Measurements from ENCODE around the gene ZNF580. TPM values are rescaled to one million over a fixed set of nuclear protein-coding genes. Genes with fewer than 3 reads are reported as not detected.

Gene ZNF580
- total and polyA plus RNA-seq, 2 of the 13 experiments (the other 11 are each of a cell fraction or from before 2014, with no cell fraction given): 4.4 to 6.0 TPM

- TF ChIP-seq ATF6 (CRISPR knock-in tag; conservative IDR thresholded peaks at IDR 0.05): no peak
- TF ChIP-seq ZNF841 (CRISPR knock-in tag; IDR thresholded peaks at IDR 0.05; ENCODE audit: borderline replicate concordance): no peak
- TF ChIP-seq ZBTB1 (CRISPR knock-in tag; IDR thresholded peaks at IDR 0.05; ENCODE audit: borderline replicate concordance): no peak
- TF ChIP-seq ZNF354B (CRISPR knock-in tag; IDR thresholded peaks at IDR 0.05): no peak
- no peak for TF ChIP-seq NPAS2 (CRISPR knock-in tag; IDR thresholded peaks at IDR 0.05; ENCODE audit: borderline replicate concordance)
- no peak for TF ChIP-seq ZFP41 (CRISPR knock-in tag; IDR thresholded peaks at IDR 0.05; ENCODE audit: borderline replicate concordance)
- TF ChIP-seq FLYWCH1 (CRISPR knock-in tag; IDR thresholded peaks at IDR 0.05): no peak
- no peak for TF ChIP-seq STAT5B (CRISPR knock-in tag; IDR thresholded peaks at IDR 0.05)
- TF ChIP-seq, protein P1, sequence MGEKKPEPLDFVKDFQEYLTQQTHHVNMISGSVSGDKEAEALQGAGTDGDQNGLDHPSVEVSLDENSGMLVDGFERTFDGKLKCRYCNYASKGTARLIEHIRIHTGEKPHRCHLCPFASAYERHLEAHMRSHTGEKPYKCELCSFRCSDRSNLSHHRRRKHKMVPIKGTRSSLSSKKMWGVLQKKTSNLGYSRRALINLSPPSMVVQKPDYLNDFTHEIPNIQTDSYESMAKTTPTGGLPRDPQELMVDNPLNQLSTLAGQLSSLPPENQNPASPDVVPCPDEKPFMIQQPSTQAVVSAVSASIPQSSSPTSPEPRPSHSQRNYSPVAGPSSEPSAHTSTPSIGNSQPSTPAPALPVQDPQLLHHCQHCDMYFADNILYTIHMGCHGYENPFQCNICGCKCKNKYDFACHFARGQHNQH (CRISPR knock-in tag; IDR thresholded peaks at IDR 0.05): no peak
- TF ChIP-seq ZNF280D (CRISPR knock-in tag; IDR thresholded peaks at IDR 0.05): no peak
- TF ChIP-seq ZNF205 (CRISPR knock-in tag; IDR thresholded peaks at IDR 0.05): 0 out of 2 replicates have a peak, but pooled peaks have one; percentile 9
- TF ChIP-seq NAIF1 (CRISPR knock-in tag; IDR thresholded peaks at IDR 0.05; ENCODE audit: borderline replicate concordance): 0 out of 2 replicates have a peak, but pooled peaks have one; percentile 19
- TF ChIP-seq, protein P2, sequence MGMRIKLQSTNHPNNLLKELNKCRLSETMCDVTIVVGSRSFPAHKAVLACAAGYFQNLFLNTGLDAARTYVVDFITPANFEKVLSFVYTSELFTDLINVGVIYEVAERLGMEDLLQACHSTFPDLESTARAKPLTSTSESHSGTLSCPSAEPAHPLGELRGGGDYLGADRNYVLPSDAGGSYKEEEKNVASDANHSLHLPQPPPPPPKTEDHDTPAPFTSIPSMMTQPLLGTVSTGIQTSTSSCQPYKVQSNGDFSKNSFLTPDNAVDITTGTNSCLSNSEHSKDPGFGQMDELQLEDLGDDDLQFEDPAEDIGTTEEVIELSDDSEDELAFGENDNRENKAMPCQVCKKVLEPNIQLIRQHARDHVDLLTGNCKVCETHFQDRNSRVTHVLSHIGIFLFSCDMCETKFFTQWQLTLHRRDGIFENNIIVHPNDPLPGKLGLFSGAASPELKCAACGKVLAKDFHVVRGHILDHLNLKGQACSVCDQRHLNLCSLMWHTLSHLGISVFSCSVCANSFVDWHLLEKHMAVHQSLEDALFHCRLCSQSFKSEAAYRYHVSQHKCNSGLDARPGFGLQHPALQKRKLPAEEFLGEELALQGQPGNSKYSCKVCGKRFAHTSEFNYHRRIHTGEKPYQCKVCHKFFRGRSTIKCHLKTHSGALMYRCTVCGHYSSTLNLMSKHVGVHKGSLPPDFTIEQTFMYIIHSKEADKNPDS (CRISPR knock-in tag; IDR thresholded peaks at IDR 0.05): no peak
- no peak for TF ChIP-seq KLF9 (CRISPR knock-in tag; IDR thresholded peaks at IDR 0.05; ENCODE audit: low read depth)
- no peak for TF ChIP-seq HNRNPUL1 (IDR thresholded peaks at IDR 0.05; ENCODE audit: low read depth, low read length)
- TF ChIP-seq, protein P3, sequence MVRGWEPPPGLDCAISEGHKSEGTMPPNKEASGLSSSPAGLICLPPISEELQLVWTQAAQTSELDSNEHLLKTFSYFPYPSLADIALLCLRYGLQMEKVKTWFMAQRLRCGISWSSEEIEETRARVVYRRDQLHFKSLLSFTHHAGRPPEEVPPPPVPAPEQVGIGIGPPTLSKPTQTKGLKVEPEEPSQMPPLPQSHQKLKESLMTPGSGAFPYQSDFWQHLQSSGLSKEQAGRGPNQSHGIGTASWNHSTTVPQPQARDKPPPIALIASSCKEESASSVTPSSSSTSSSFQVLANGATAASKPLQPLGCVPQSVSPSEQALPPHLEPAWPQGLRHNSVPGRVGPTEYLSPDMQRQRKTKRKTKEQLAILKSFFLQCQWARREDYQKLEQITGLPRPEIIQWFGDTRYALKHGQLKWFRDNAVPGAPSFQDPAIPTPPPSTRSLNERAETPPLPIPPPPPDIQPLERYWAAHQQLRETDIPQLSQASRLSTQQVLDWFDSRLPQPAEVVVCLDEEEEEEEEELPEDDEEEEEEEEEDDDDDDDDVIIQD (CRISPR knock-in tag; IDR thresholded peaks at IDR 0.05; ENCODE audit: low read depth): no peak
- TF ChIP-seq ZMYM4 (CRISPR knock-in tag; IDR thresholded peaks at IDR 0.05): no peak
- no peak for TF ChIP-seq SP1 (IDR thresholded peaks at IDR 0.05)
- TF ChIP-seq SP1 (CRISPR knock-in tag; IDR thresholded peaks at IDR 0.05): no peak
- TF ChIP-seq TARDBP (CRISPR knock-in tag; IDR thresholded peaks at IDR 0.05): peak; percentile 45; the same call in 1 of the 2 replicates
Measured at GRCh38 chr19:55683449-55684261, 42.9 kb downstream of the ZNF580 start (continued).
